Measurements from ENCODE around the gene RAB7B. TPM values are rescaled to one million over a fixed set of nuclear protein-coding genes. Genes with fewer than 3 reads are reported as not detected.
"Not testable (repeated sequence)": the region's sequence is repeated elsewhere in the genome, so short reads cannot be mapped to it uniquely, and the experiment has no call there.

RAB7B gene
- 5.1 TPM for total RNA-seq

- peak; percentile 85 for DNase-seq (ENCODE audit: low spot score)
- intact Hi-C loops (cut with DNase I) = no loop called here
- peak; percentile 89 for ATAC-seq
Measured at GRCh38 chr1:206002871-206003801, at the start of gene RAB7B. Gene RAB7B, minus strand, starts transcription at chr1:206003395. Its CDS starts 9,260 bp downstream, at chr1:205994135.

GRCh38 chr1:206052231-206052865 is 49.2 kb upstream of the RAB7B start:
- intact Hi-C loops (cut with DNase I); DNase-seq (ENCODE audit: low spot score); ATAC-seq: not testable (repeated sequence)

GRCh38 chr1:206050655-206051235 is 47.5 kb upstream of the RAB7B start:
- intact Hi-C loops (cut with DNase I) = no loop called here
- ATAC-seq (peak; percentile 44), DNase-seq (ENCODE audit: low spot score) (no peak)

GRCh38 chr1:206049919-206050600 is 46.9 kb upstream of the RAB7B start:
- no peak for ATAC-seq
- DNase-seq (ENCODE audit: low spot score) = no peak
- intact Hi-C loops (cut with DNase I) = no loop called here

- no peak for DNase-seq (ENCODE audit: low spot score)
- no peak for ATAC-seq
- intact Hi-C loops (cut with DNase I) = no loop called here
Measured at GRCh38 chr1:206049293-206049692, 46.1 kb upstream of the RAB7B start.

- DNase-seq (ENCODE audit: low spot score) = no peak
- ATAC-seq = no peak
Measured at GRCh38 chr1:206048582-206048981, 45.4 kb upstream of the RAB7B start.

GRCh38 chr1:206047271-206047670 is 44.1 kb upstream of the RAB7B start:
- intact Hi-C loops (cut with DNase I) = no loop called here
- no peak for ATAC-seq
- DNase-seq (ENCODE audit: low spot score) = no peak

More at GRCh38 chr1:206048582-206048981, 45.4 kb upstream of the RAB7B start:
- intact Hi-C loops (cut with DNase I) = no loop called here

- intact Hi-C loops (cut with DNase I) = no loop called here
- ATAC-seq = no peak
- DNase-seq (ENCODE audit: low spot score) = no peak
Measured at GRCh38 chr1:206041640-206042039, 38.4 kb upstream of the RAB7B start.

GRCh38 chr1:206040328-206040727 is 37.1 kb upstream of the RAB7B start:
- ATAC-seq (no peak), DNase-seq (ENCODE audit: low spot score) (no peak)
- intact Hi-C loops (cut with DNase I) = no loop called here

GRCh38 chr1:206039046-206039973 is 36.1 kb upstream of the RAB7B start:
- intact Hi-C loops (cut with DNase I) = no loop called here
- DNase-seq (ENCODE audit: low spot score) (no peak), ATAC-seq (no peak)

- DNase-seq (ENCODE audit: low spot score) = no peak
- ATAC-seq = no peak
Measured at GRCh38 chr1:206037581-206037980, 34.4 kb upstream of the RAB7B start.

GRCh38 chr1:206036663-206037455 is 33.7 kb upstream of the RAB7B start:
- intact Hi-C loops (cut with DNase I) = no loop called here
- no peak for DNase-seq (ENCODE audit: low spot score)
- no peak for ATAC-seq

More at GRCh38 chr1:206037581-206037980, 34.4 kb upstream of the RAB7B start:
- intact Hi-C loops (cut with DNase I) = no loop called here

GRCh38 chr1:206035027-206035426 is 31.8 kb upstream of the RAB7B start:
- intact Hi-C loops (cut with DNase I) = no loop called here
- ATAC-seq = no peak

GRCh38 chr1:206032380-206033140 is 29.4 kb upstream of the RAB7B start:
- no peak for ATAC-seq
- intact Hi-C loops (cut with DNase I) = no loop called here
- no peak for DNase-seq (ENCODE audit: low spot score)

More at GRCh38 chr1:206035027-206035426, 31.8 kb upstream of the RAB7B start:
- DNase-seq (ENCODE audit: low spot score) = no peak

GRCh38 chr1:206030714-206031113 is 27.5 kb upstream of the RAB7B start:
- peak; percentile 72 for DNase-seq (ENCODE audit: low spot score)
- peak; percentile 83 for ATAC-seq
- intact Hi-C loops (cut with DNase I) = no loop called here

GRCh38 chr1:206030191-206030590 is 27.0 kb upstream of the RAB7B start:
- ATAC-seq (no peak), DNase-seq (ENCODE audit: low spot score) (no peak)
- intact Hi-C loops (cut with DNase I) = no loop called here

GRCh38 chr1:206029484-206029883 is 26.3 kb upstream of the RAB7B start:
- intact Hi-C loops (cut with DNase I) = no loop called here
- DNase-seq (ENCODE audit: low spot score) = peak; percentile 76
- peak; percentile 87 for ATAC-seq

Data from sciatic nerve (tissue), 2 donors.